Prostate gland (tissue), 2 donors: ENCODE results near the gene OR13J1.

Experiments
- CTCF ChIP-seq, 4 experiments: fragments of 200-600 bp in 2 of 4; fragments of 450-650 bp in 2 of 4; sonication (generic) in 2 of 4; IDR thresholded peaks; 1 replicate in 3 of 4; 2 replicates in 1 of 4; pipeline ENCODE4 v1.5.1; 2016 to 2019; ENCODE audit warnings: antibody characterized with exemption in 4 of 4, mild to moderate bottlenecking in 2 of 4, moderate library complexity in 2 of 4
- POLR2A ChIP-seq: fragments of 450-650 bp; IDR thresholded peaks from one replicate; pipeline ENCODE4 v1.6.1; 2016; ENCODE audit warnings: antibody characterized with exemption, mild to moderate bottlenecking
- POLR2AphosphoS5 ChIP-seq: sonication (generic); formaldehyde crosslinking; IDR thresholded peaks from one replicate; pipeline ENCODE4 v1.6.1; 2017; ENCODE audit warnings: antibody characterized with exemption

- TF ChIP-seq CTCF (IDR thresholded peaks at IDR 0.05) (no peak), POLR2A (no peak), POLR2AphosphoS5 (no peak)
Measured at GRCh38 chr9:35871545-35871944, 1.3 kb upstream of the OR13J1 start.
